K562 (cell line): ENCODE data around the gene CMTM1.

Experiments
- CLOCK ChIP-seq: fragments of 250-450 bp; sonication (Bioruptor Pico); IDR thresholded peaks from 2 replicates; pipeline ENCODE4 v1.4.0; 2020; ENCODE audit warnings: mild to moderate bottlenecking, moderate library complexity, borderline replicate concordance
- L3MBTL2 ChIP-seq: fragments of 450-650 bp; IDR thresholded peaks from 2 replicates; pipeline ENCODE4 v1.6.1; 2016; ENCODE audit warnings: mild to moderate bottlenecking, moderate library complexity
- MYBL2 ChIP-seq, 2 experiments: fragments of 450-650 bp in 1 of 2; sonication (generic) in 1 of 2; formaldehyde crosslinking in 1 of 2; IDR thresholded peaks; 2 replicates each; pipeline versions ENCODE4 v1.6.1 to v1.8.1; 2017 to 2022; ENCODE audit warnings: borderline replicate concordance in 1 of 2, inconsistent platforms in 1 of 2, low read depth in 1 of 2, mild to moderate bottlenecking in 1 of 2, missing genetic modification reagents in 1 of 2, moderate library complexity in 1 of 2
- RAD51 ChIP-seq: fragments of 450-650 bp; IDR thresholded peaks from 2 replicates; pipeline ENCODE4 v1.7.1; 2016; ENCODE audit warnings: low read depth, mild to moderate bottlenecking, borderline replicate concordance
- RB1 ChIP-seq: fragments of 450-650 bp; IDR thresholded peaks from 2 replicates; pipeline ENCODE4 v1.6.1; 2017; ENCODE audit warnings: low read depth, mild to moderate bottlenecking
- RFX5 ChIP-seq: IDR thresholded peaks from 2 replicates; pipeline ENCODE4 v1.6.1; 2011; ENCODE audit warnings: low read depth, mild to moderate bottlenecking, improper control_type of control experiment, low read length
- ZNF143 ChIP-seq: sonication (generic); formaldehyde crosslinking; IDR thresholded peaks from 2 replicates; pipeline ENCODE4 v1.9.0; 2022; ENCODE audit warnings: mild to moderate bottlenecking, missing genetic modification reagents
- TF ChIP-seq, protein P1 (sequence below): fragments of 250-450 bp; sonication (Bioruptor Pico); IDR thresholded peaks from 2 replicates; pipeline ENCODE4 v1.5.0; 2020; ENCODE audit warnings: mild to moderate bottlenecking, borderline replicate concordance

GRCh38 chr16:66580605-66581209 lies 14.5 kb downstream of the CMTM1 start:
- TF ChIP-seq RB1: no peak
- no peak for TF ChIP-seq L3MBTL2
- no peak for TF ChIP-seq MYBL2 (IDR thresholded peaks at IDR 0.05; ENCODE audit: low read depth)
- no peak for TF ChIP-seq MYBL2 (CRISPR knock-in tag; IDR thresholded peaks at IDR 0.05; ENCODE audit: borderline replicate concordance)
- TF ChIP-seq RAD51: no peak
- TF ChIP-seq, protein P1, sequence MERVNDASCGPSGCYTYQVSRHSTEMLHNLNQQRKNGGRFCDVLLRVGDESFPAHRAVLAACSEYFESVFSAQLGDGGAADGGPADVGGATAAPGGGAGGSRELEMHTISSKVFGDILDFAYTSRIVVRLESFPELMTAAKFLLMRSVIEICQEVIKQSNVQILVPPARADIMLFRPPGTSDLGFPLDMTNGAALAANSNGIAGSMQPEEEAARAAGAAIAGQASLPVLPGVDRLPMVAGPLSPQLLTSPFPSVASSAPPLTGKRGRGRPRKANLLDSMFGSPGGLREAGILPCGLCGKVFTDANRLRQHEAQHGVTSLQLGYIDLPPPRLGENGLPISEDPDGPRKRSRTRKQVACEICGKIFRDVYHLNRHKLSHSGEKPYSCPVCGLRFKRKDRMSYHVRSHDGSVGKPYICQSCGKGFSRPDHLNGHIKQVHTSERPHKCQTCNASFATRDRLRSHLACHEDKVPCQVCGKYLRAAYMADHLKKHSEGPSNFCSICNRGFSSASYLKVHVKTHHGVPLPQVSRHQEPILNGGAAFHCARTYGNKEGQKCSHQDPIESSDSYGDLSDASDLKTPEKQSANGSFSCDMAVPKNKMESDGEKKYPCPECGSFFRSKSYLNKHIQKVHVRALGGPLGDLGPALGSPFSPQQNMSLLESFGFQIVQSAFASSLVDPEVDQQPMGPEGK (CRISPR knock-in tag): no peak
- TF ChIP-seq ZNF143 (CRISPR knock-in tag): no peak
- no peak for TF ChIP-seq RFX5
- TF ChIP-seq CLOCK: no peak
